HepG2 (cell line): Measurements from ENCODE around the gene CEP250. TPM values are rescaled to one million over a fixed set of nuclear protein-coding genes. Genes with fewer than 3 reads are reported as not detected.
A peak's percentile ranks its signal among the peaks of the same experiment; 100 is the strongest.

Experiments
- ATF7 ChIP-seq, 2 experiments: fragments of 450-650 bp in 1 of 2; sonication (generic) in 1 of 2; formaldehyde crosslinking in 1 of 2; IDR thresholded peaks; 2 replicates each; pipeline versions ENCODE4 v1.4.0 to v1.6.1; 2016 to 2020; ENCODE audit warnings: antibody characterized with exemption in 1 of 2, mild to moderate bottlenecking in 1 of 2, missing genetic modification reagents in 1 of 2
- ETV6 ChIP-seq: sonication (generic); formaldehyde crosslinking; conservative IDR thresholded peaks from 2 replicates; pipeline ENCODE4 v1.4.0; 2020; ENCODE audit warnings: missing genetic modification reagents
- FLYWCH1 ChIP-seq: sonication (generic); formaldehyde crosslinking; IDR thresholded peaks from 2 replicates; pipeline ENCODE4 v1.8.1; 2023; ENCODE audit warnings: mild to moderate bottlenecking, missing genetic modification reagents
- FOXP1 ChIP-seq, 2 experiments: fragments of 450-650 bp in 1 of 2; IDR thresholded peaks; 2 replicates each; pipeline ENCODE4 v1.6.1; 2017 to 2018; ENCODE audit warnings: antibody characterized with exemption in 1 of 2
- GZF1 ChIP-seq: sonication (generic); formaldehyde crosslinking; IDR thresholded peaks from 2 replicates; pipeline ENCODE4 v1.5.1; 2020; ENCODE audit warnings: mild to moderate bottlenecking, missing genetic modification reagents
- HMG20A ChIP-seq: IDR thresholded peaks from 2 replicates; pipeline ENCODE4 v1.6.1; 2016; ENCODE audit warnings: borderline replicate concordance
- IKZF5 ChIP-seq: IDR thresholded peaks from 2 replicates; pipeline ENCODE4 v1.6.1; 2018; ENCODE audit warnings: missing genetic modification reagents, mild to moderate bottlenecking, missing compliant biosample characterization
- KDM5A ChIP-seq: fragments of 200-600 bp; sonication (generic); IDR thresholded peaks from 2 replicates; pipeline ENCODE4 v1.7.0; 2018; ENCODE audit warnings: antibody characterized with exemption, mild to moderate bottlenecking, low read length, borderline replicate concordance
- NCOA1 ChIP-seq: sonication (generic); formaldehyde crosslinking; IDR thresholded peaks from 2 replicates; pipeline ENCODE4 v1.9.0; 2021; ENCODE audit warnings: missing genetic modification reagents
- NCOA5 ChIP-seq: sonication (generic); formaldehyde crosslinking; IDR thresholded peaks from 2 replicates; pipeline ENCODE4 v1.4.0; 2020; ENCODE audit warnings: missing genetic modification reagents
- NFE2L2 ChIP-seq: fragments of 150-350 bp; IDR thresholded peaks from 2 replicates; pipeline ENCODE4 v1.6.1; 2014; ENCODE audit warnings: low read length
- NFYB ChIP-seq: sonication (generic); formaldehyde crosslinking; IDR thresholded peaks from 2 replicates; pipeline ENCODE4 v1.4.0; 2020; ENCODE audit warnings: missing genetic modification reagents
- PCBP1 ChIP-seq: fragments of 200-400 bp; formaldehyde crosslinking; IDR thresholded peaks from 2 replicates; pipeline ENCODE4 v1.6.1; 2017; ENCODE audit warnings: mild to moderate bottlenecking, low read depth, low read length, borderline replicate concordance
- PHF8 ChIP-seq: sonication (generic); formaldehyde crosslinking; IDR thresholded peaks from 2 replicates; pipeline ENCODE4 v1.5.0; 2020; ENCODE audit warnings: missing genetic modification reagents
- RARA ChIP-seq: IDR thresholded peaks from 2 replicates; pipeline ENCODE4 v1.6.1; 2016; ENCODE audit warnings: missing genetic modification reagents, missing compliant biosample characterization
- SNAI1 ChIP-seq: sonication (generic); formaldehyde crosslinking; IDR thresholded peaks from 2 replicates; pipeline ENCODE4 v1.5.0; 2020; ENCODE audit warnings: mild to moderate bottlenecking, missing genetic modification reagents, borderline replicate concordance
- TBP ChIP-seq: sonication (generic); formaldehyde crosslinking; IDR thresholded peaks from 2 replicates; pipeline ENCODE4 v1.5.0; 2020; ENCODE audit warnings: missing genetic modification reagents
- WIZ ChIP-seq: sonication (generic); formaldehyde crosslinking; IDR thresholded peaks from 2 replicates; pipeline ENCODE4 v1.5.1; 2020; ENCODE audit warnings: mild to moderate bottlenecking, missing genetic modification reagents
- ZNF10 ChIP-seq: sonication (generic); formaldehyde crosslinking; IDR thresholded peaks from 2 replicates; pipeline ENCODE4 v1.4.0; 2020; ENCODE audit warnings: mild to moderate bottlenecking, low read depth, missing genetic modification reagents, borderline replicate concordance
- ZNF101 ChIP-seq: sonication (generic); formaldehyde crosslinking; IDR thresholded peaks from 2 replicates; pipeline ENCODE4 v1.4.0; 2020; ENCODE audit warnings: mild to moderate bottlenecking, low read depth, missing genetic modification reagents, borderline replicate concordance
- ZNF136 ChIP-seq: sonication (generic); formaldehyde crosslinking; IDR thresholded peaks from 2 replicates; pipeline ENCODE4 v1.8.1; 2022; ENCODE audit warnings: low read depth, mild to moderate bottlenecking, moderate library complexity, missing genetic modification reagents
- ZNF441 ChIP-seq: sonication (generic); formaldehyde crosslinking; IDR thresholded peaks from 2 replicates; pipeline ENCODE4 v1.7.0; 2021; ENCODE audit warnings: missing genetic modification reagents, borderline replicate concordance
- ZNF510 ChIP-seq: sonication (generic); formaldehyde crosslinking; IDR thresholded peaks from 2 replicates; pipeline ENCODE4 v1.4.0; 2020; ENCODE audit warnings: low read depth, mild to moderate bottlenecking, missing genetic modification reagents
- ZNF781 ChIP-seq: sonication (generic); formaldehyde crosslinking; IDR thresholded peaks from 2 replicates; pipeline ENCODE4 v1.5.1; 2020; ENCODE audit warnings: borderline replicate concordance, mild to moderate bottlenecking, missing genetic modification reagents; ENCODE audit errors: not compliant biosample characterization
- ZNF879 ChIP-seq: sonication (generic); formaldehyde crosslinking; IDR thresholded peaks from 2 replicates; pipeline ENCODE4 v1.8.1; 2023; ENCODE audit warnings: missing genetic modification reagents
- polyA plus RNA-seq, 8 experiments: library from polyadenylated mRNA; depleted of rRNA in 3 of 8; stranded (reverse) in 7 of 8; unstranded in 1 of 8; fragments of >200 nt; fragmentation: Illumina TruSeq in 4 of 8; extraction: Trizol in 4 of 8; gene quantifications; 2 replicates each; pipeline versions ENCODE4 v1.2.1 to v1.2.3, GENCODE V29; 2011 to 2016; ENCODE audit warnings: low read depth in 4 of 8, missing spikeins in 1 of 8, mixed read lengths in 1 of 8; ENCODE audit not compliant: insufficient read depth in 1 of 8
- total RNA-seq, 5 experiments: library from RNA; depleted of rRNA; stranded (reverse); fragments of >200 nt; fragmentation: Illumina TruSeq; extraction: Trizol; gene quantifications; 2 replicates each; pipeline ENCODE4 v1.2.3, GENCODE V29; 2016; ENCODE audit warnings: low read depth in 1 of 5
- TF ChIP-seq, protein P1 (sequence below): sonication (generic); formaldehyde crosslinking; IDR thresholded peaks from 2 replicates; pipeline ENCODE4 v1.4.0; 2020; ENCODE audit warnings: missing genetic modification reagents
- TF ChIP-seq, protein P2 (sequence below): sonication (generic); IDR thresholded peaks from 2 replicates; pipeline ENCODE4 v1.6.1; 2016; ENCODE audit warnings: low read depth, borderline replicate concordance
- TF ChIP-seq, protein P3 (sequence below): sonication (generic); formaldehyde crosslinking; IDR thresholded peaks from 2 replicates; pipeline ENCODE4 v1.8.1; 2023; ENCODE audit warnings: mild to moderate bottlenecking, moderate library complexity, missing genetic modification reagents

CEP250 gene
- total and polyA plus RNA-seq, 2 of the 13 experiments (the other 11 are each of a cell fraction or from before 2014, with no cell fraction given): 28.8 to 55.3 TPM

DNA sequence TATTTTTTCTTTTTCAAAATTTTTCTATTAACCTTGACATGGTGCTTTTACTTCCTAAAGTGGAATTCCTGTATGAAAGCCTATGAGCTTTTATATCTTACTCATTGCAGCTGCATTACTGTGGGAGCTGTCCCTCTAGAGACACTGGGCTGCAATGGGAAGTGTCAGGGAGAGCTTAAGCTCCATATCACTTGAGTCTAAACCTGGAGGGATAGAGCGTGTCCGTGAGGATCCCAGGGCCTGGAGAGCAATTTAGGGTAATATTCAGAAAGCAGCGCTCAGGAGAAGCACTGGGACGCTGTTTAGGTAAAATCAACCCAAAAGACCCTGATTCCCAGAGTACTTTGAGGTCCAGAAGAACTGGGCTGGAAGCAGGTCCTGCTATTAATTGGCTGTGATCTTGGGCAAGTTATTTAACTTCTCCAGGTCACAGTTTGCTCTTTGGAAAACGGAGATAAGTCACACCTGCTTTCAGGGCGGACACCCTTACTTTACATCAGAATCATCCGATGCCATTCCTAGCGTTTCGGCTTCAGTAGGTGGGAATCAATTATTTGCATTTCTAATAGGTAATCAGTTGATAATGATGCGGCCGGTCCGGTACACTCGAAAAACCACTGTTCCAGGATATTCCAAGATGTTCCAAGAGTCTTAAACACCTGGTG lies 85.9 kb downstream of the CEP250 start (continued):
- no peak for TF ChIP-seq PHF8 (CRISPR knock-in tag)
- 0 out of 2 replicates have a peak, but pooled peaks have one; percentile 13 for TF ChIP-seq KDM5A
- no peak for TF ChIP-seq NFYB (CRISPR knock-in tag)
- no peak for TF ChIP-seq ATF7 (IDR thresholded peaks at IDR 0.05)
- TF ChIP-seq ATF7 (CRISPR knock-in tag; IDR thresholded peaks at IDR 0.05): no peak
- TF ChIP-seq ZNF136 (CRISPR knock-in tag): peak; percentile 20; the same call in 1 of the 2 replicates
- TF ChIP-seq IKZF5 (CRISPR knock-in tag): no peak
- no peak for TF ChIP-seq NCOA5 (CRISPR knock-in tag)
- TF ChIP-seq NFE2L2: no peak
- no peak for TF ChIP-seq TBP
- peak; percentile 26 for TF ChIP-seq ZNF781
- no peak for TF ChIP-seq RARA (CRISPR knock-in tag)
- TF ChIP-seq, protein P1, sequence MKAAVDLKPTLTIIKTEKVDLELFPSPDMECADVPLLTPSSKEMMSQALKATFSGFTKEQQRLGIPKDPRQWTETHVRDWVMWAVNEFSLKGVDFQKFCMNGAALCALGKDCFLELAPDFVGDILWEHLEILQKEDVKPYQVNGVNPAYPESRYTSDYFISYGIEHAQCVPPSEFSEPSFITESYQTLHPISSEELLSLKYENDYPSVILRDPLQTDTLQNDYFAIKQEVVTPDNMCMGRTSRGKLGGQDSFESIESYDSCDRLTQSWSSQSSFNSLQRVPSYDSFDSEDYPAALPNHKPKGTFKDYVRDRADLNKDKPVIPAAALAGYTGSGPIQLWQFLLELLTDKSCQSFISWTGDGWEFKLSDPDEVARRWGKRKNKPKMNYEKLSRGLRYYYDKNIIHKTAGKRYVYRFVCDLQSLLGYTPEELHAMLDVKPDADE (CRISPR knock-in tag): no peak
- no peak for TF ChIP-seq ZNF10 (CRISPR knock-in tag)
- TF ChIP-seq PCBP1: no peak
- TF ChIP-seq, protein P2, sequence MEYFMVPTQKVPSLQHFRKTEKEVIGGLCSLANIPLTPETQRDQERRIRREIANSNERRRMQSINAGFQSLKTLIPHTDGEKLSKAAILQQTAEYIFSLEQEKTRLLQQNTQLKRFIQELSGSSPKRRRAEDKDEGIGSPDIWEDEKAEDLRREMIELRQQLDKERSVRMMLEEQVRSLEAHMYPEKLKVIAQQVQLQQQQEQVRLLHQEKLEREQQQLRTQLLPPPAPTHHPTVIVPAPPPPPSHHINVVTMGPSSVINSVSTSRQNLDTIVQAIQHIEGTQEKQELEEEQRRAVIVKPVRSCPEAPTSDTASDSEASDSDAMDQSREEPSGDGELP: no peak
- TF ChIP-seq ZNF879 (CRISPR knock-in tag): no peak
- TF ChIP-seq ZNF510 (CRISPR knock-in tag): no peak
- no peak for TF ChIP-seq NCOA1
- TF ChIP-seq HMG20A: 0 out of 2 replicates have a peak, but pooled peaks have one; percentile 10
- no peak; the same call in 1 of the 2 replicates for TF ChIP-seq WIZ (CRISPR knock-in tag)
- 0 out of 2 replicates have a peak, but pooled peaks have one; percentile 21 for TF ChIP-seq FLYWCH1 (CRISPR knock-in tag)
- no peak for TF ChIP-seq FOXP1 (IDR thresholded peaks at IDR 0.05)
- TF ChIP-seq FOXP1 (CRISPR knock-in tag; IDR thresholded peaks at IDR 0.05): no peak
- TF ChIP-seq SNAI1 (CRISPR knock-in tag): no peak
- peak; percentile 45; the same call in 1 of the 2 replicates for TF ChIP-seq ZNF441 (CRISPR knock-in tag)
- no peak for TF ChIP-seq ZNF101
- 0 out of 2 replicates have a peak, but pooled peaks have one; percentile 48 for TF ChIP-seq ETV6 (CRISPR knock-in tag)
- no peak for TF ChIP-seq GZF1 (CRISPR knock-in tag)
- TF ChIP-seq, protein P3, sequence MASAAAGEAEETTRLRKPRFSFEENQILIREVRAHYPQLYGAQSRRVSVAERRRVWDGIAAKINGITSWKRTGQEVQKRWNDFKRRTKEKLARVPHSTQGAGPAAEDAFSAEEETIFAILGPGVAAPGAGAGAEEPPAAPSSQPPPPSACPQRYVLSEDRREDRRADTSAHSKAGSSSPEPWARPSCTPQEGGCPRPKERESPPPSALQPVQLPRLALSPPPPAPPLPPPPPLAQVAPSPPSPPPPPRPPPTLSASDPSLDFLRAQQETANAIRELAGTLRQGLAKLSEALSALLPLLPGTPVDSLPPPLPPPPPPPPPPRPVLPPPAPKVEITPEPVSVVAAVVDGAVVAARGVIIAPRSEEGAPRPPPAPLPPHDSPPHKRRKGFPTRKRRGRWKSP: 0 out of 2 replicates have a peak, but pooled peaks have one; percentile 5
